ENCODE results near the gene CREB5. TPM values are rescaled to one million over a fixed set of nuclear protein-coding genes. Genes with fewer than 3 reads are reported as not detected.

CREB5 gene
- total RNA-seq, 1 experiment from 2014 or later, result 1.3 TPM

- no peak for TF ChIP-seq CTCF (IDR thresholded peaks at IDR 0.05)
- no peak for TF ChIP-seq FOXK1 (CRISPR knock-in tag; IDR thresholded peaks at IDR 0.05)
- TF ChIP-seq AR (CRISPR knock-in tag; IDR thresholded peaks at IDR 0.05), result no peak
- no peak for TF ChIP-seq GTF2I (CRISPR knock-in tag; conservative IDR thresholded peaks at IDR 0.05)
- TF ChIP-seq EMX1 (CRISPR knock-in tag; IDR thresholded peaks at IDR 0.05), result no peak
- no peak for TF ChIP-seq ERG (CRISPR knock-in tag; IDR thresholded peaks at IDR 0.05)
- no peak for TF ChIP-seq CREB1 (CRISPR knock-in tag; IDR thresholded peaks at IDR 0.05)
Measured at GRCh38 chr7:28806841-28807240, 394.5 kb downstream of the CREB5 start (continued).

GRCh38 chr7:28807396-28807994 is 395.2 kb downstream of the CREB5 start:
- no peak for ATAC-seq
- ChIA-PET CTCF (interaction anchor here (1.3 kb wide), 1 partner anchor 119 kb away, joined by 3 read pairs; no protein-coding TSS in a partner anchor), POLR2A (no interaction called here)
- Mint-ChIP-seq H3K4me1 (peaks cover 5% of the 10 kb centered on the region), H3K27me3 (ENCODE audit: low read depth) (no peaks in the 10 kb centered on the region), H3K36me3 (no peaks in the 10 kb centered on the region), H3K9me3 (no peaks in the 10 kb centered on the region), H3K4me3 (no peak overlapping the region), H3K27ac (no peak overlapping the region)
- DNase-seq (ENCODE audit: low spot score), result no peak
- no peak for TF ChIP-seq OVOL2 (CRISPR knock-in tag; IDR thresholded peaks at IDR 0.05; ENCODE audit: borderline replicate concordance)
- no peak for TF ChIP-seq MLX (CRISPR knock-in tag; IDR thresholded peaks at IDR 0.05)
- TF ChIP-seq TEAD1 (CRISPR knock-in tag; IDR thresholded peaks at IDR 0.05), result no peak
- TF ChIP-seq ZNF396 (CRISPR knock-in tag; IDR thresholded peaks at IDR 0.05; ENCODE audit: borderline replicate concordance), result no peak
- no peak for TF ChIP-seq ESRRA (CRISPR knock-in tag; IDR thresholded peaks at IDR 0.05; ENCODE audit: borderline replicate concordance)
- no peak for TF ChIP-seq CBFB (CRISPR knock-in tag; IDR thresholded peaks at IDR 0.05; ENCODE audit: low read depth)
- TF ChIP-seq CDX4 (CRISPR knock-in tag; IDR thresholded peaks at IDR 0.05; ENCODE audit: borderline replicate concordance), result no peak
- TF ChIP-seq AR (CRISPR knock-in tag; IDR thresholded peaks at IDR 0.05), result no peak
- no peak for TF ChIP-seq ZNF281 (CRISPR knock-in tag; IDR thresholded peaks at IDR 0.05)
- TF ChIP-seq PREB (CRISPR knock-in tag; IDR thresholded peaks at IDR 0.05; ENCODE audit: borderline replicate concordance), result no peak
- TF ChIP-seq PRRX2 (CRISPR knock-in tag; IDR thresholded peaks at IDR 0.05), result no peak
- TF ChIP-seq E2F4 (CRISPR knock-in tag; IDR thresholded peaks at IDR 0.05; ENCODE audit: borderline replicate concordance, low read depth), result no peak
- TF ChIP-seq GRHL2 (CRISPR knock-in tag; IDR thresholded peaks at IDR 0.05; ENCODE audit: insufficient replicate concordance, severe bottlenecking), result no peak
- TF ChIP-seq ZNF219 (CRISPR knock-in tag; IDR thresholded peaks at IDR 0.05; ENCODE audit: borderline replicate concordance), result no peak
